ENCODE data around the gene FEM1A. TPM values are rescaled to one million over a fixed set of nuclear protein-coding genes. Genes with fewer than 3 reads are reported as not detected.
A peak's percentile ranks its signal among the peaks of the same experiment; 100 is the strongest.
"Not testable (repeated sequence)": the region's sequence is repeated elsewhere in the genome, so short reads cannot be mapped to it uniquely, and the experiment has no call there.

Gene FEM1A
- total RNA-seq, result 10 to 100 TPM in 2 of 7 donors, 1 to 10 TPM in 5; 7.4 to 11.4 (median 9.1) TPM
- 1 to 10 TPM; 3.6 to 4.4 TPM for polyA plus RNA-seq
- long read RNA-seq, donor 1, full-length matches to known transcripts, result 94 of 94 reads
- long read RNA-seq, donor 1, partial matches to known transcripts, result 0 of 94 reads
- long read RNA-seq, donor 1, other reads (novel, unspliced or antisense), result 0 of 94 reads
- long read RNA-seq, donor 2, full-length matches to known transcripts, result 50 of 164 reads
- long read RNA-seq, donor 2, partial matches to known transcripts, result 68 of 164 reads
- long read RNA-seq, donor 2, other reads (novel, unspliced or antisense), result 46 of 164 reads
- long read RNA-seq, donor 3, full-length matches to known transcripts, result 47 of 47 reads
- long read RNA-seq, donor 3, partial matches to known transcripts, result 0 of 47 reads
- long read RNA-seq, donor 3, other reads (novel, unspliced or antisense), result 0 of 47 reads

DNA sequence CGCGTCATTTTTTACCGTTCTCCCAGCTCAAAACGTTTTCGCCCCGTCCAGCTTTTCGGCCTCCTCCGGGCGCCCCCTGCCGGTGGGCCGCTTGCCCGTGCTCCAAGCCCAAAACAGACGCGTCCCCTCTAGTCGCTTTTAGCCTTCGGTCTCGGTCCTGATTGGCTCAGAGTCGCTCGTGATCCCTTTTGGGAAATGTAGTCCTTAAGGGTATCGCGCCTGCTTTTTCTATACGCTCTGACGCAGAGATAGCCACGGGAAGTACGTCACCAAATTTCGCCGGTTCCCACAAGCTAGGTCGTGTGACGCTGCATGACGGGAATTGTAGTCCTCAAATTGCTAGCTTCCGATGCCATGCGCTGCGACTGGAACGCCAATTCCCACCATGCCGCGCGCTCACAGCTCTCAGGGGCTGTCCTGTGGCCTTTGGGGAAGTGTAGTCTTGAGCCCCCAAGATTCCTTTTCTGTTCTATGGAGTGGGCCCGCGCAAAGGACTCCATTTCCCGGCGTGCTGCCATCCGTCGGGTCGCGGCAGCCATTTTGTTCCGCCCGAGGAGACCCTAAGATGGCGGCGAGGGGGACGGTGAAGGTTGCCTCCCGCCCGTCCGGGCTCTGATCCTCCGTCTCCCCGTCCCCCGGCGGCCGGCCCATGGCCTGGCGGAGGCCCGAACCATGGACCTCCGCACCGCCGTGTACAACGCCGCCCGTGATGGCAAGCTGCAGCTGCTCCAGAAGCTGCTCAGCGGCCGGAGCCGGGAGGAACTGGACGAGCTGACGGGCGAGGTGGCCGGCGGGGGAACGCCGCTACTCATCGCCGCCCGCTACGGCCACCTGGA, at the start of gene FEM1A:
TSS of gene FEM1A (plus strand) at position 552 of the 836 bp plus-strand sequence. CDS start at position 673, 121 bp downstream.
- peak within 1 kb of the TSS; percentile 98 for H3K4me3 ChIP-seq
- no peaks in the 10 kb centered on the region for H3K36me3 ChIP-seq
- DNase-seq, result peak; percentile 98 to 100 (median 99)
- H3K27me3 ChIP-seq, result no peaks in the 10 kb centered on the region
- WGBS, 3 donors, result 0 to 1% (median 1%) methylated on average over 62 to 80 of the region's 80 CpGs
- TF ChIP-seq POLR2A (IDR thresholded peaks at IDR 0.05) (peak; percentile 73), EP300 (IDR thresholded peaks at IDR 0.05) (peak; percentile 99)
- TF ChIP-seq, protein P1, sequence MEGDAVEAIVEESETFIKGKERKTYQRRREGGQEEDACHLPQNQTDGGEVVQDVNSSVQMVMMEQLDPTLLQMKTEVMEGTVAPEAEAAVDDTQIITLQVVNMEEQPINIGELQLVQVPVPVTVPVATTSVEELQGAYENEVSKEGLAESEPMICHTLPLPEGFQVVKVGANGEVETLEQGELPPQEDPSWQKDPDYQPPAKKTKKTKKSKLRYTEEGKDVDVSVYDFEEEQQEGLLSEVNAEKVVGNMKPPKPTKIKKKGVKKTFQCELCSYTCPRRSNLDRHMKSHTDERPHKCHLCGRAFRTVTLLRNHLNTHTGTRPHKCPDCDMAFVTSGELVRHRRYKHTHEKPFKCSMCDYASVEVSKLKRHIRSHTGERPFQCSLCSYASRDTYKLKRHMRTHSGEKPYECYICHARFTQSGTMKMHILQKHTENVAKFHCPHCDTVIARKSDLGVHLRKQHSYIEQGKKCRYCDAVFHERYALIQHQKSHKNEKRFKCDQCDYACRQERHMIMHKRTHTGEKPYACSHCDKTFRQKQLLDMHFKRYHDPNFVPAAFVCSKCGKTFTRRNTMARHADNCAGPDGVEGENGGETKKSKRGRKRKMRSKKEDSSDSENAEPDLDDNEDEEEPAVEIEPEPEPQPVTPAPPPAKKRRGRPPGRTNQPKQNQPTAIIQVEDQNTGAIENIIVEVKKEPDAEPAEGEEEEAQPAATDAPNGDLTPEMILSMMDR (IDR thresholded peaks at IDR 0.05), result peak; percentile 94 to 99 (median 96)
- no peaks in the 10 kb centered on the region for H3K9me3 ChIP-seq
- peak within 1 kb of the TSS; percentile 53 to 65 for H3K27ac ChIP-seq
- intact Hi-C loops (cut with DNase I), result loop anchor here in 2 of 4 donors (5.0 kb wide), 1 partner anchor 59 kb away; no protein-coding TSS in a partner anchor
- peaks cover 2% of the 10 kb centered on the region for H3K4me1 ChIP-seq (ENCODE audit: insufficient read depth)

DNA sequence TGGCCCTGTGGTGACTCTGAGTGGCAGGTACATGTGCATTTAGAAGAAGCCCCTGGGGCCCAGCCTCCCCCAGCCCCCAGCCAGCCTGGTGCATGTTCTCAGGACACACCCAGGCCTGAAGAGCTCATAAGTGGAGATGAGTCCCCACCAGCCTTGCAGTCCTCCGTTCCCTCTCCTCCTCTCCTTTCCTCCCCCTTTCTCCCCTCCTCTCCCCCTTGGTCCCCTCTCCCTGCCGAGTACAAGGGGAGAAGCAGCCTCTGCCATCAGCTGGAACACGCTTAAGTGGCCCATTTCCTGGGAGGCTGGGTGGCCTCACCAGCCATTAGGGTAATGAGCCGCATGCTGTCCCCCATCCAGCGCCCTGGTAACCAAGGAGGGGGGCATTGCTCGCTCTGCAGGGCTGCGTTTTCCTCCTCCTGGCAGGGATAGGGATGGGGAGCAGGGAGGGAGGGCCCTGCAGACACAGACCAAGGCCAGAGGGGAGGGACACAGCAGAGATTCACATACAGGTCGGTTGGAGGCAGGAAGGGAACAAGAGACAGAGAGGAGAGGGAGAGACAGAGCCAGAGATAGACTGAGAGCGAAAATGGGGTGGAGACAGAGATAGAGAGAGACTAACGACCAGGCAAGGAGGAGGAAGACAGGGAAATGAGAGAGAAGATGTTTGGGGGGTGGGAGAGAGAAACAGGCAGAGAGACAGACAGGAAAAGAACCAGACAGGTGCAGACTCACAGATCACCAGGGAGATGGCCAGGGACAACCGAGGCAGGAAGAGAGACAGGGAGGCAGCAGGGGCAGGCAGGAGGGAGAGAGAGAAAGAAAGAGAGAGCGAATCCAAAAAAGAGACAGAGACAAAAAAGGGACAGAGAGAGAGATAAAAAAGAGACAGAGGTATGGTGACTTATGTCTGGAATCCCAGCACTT, 48.5 kb upstream of the FEM1A start:
- H3K27me3 ChIP-seq, result no peaks in the 10 kb centered on the region
- intact Hi-C loops (cut with DNase I), result no loop called here
- H3K27ac ChIP-seq, result no peak overlapping the region
- TF ChIP-seq EP300 (IDR thresholded peaks at IDR 0.05) (no peak), POLR2A (IDR thresholded peaks at IDR 0.05) (no peak)
- TF ChIP-seq, protein P1 (IDR thresholded peaks at IDR 0.05), result no peak
- peaks cover 16% of the 10 kb centered on the region for H3K4me1 ChIP-seq (ENCODE audit: insufficient read depth)
- no peak for DNase-seq
- no peaks in the 10 kb centered on the region for H3K9me3 ChIP-seq
- no peaks in the 10 kb centered on the region for H3K36me3 ChIP-seq
- WGBS, 3 donors, result 24 to 27% (median 27%) methylated on average over 12 of the region's 12 CpGs
- no peak overlapping the region for H3K4me3 ChIP-seq

DNA sequence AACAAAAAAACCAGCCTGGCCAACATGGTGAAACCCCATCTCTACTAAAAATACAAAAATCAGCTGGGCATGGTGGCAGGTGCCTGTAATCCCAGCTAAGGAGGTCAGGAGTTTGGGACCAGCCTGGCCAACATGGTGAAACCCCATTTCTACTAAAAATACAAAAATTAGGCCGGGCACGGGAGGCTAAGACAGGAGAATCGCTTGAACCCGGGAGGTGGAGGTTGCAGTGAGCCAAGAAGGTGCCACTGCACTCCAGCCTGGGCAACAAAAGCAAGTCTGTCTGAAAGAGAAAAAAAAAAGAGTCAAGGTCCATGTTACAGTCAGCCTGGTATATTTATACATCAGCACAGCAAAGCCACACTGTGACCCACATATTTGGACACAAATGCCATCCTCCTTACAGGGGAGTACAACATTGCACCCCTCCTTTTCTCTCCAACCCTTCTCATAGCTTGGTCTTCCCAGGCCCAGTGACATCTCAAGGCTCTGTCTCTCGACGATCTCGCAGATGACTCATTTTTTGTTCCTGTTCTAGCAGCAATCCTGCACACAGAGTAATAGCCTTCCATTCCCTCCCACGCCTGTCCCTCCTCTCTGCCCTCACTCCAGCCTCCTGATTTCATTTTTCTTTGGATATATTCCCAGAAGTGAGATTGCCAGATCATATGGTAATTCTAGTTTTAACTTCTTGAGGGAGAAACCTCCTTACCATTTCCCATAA, 46.9 kb upstream of the FEM1A start:
- Histone ChIP-seq H3K27me3 (no peaks in the 10 kb centered on the region), H3K36me3 (no peaks in the 10 kb centered on the region), H3K4me3 (no peak overlapping the region), H3K27ac (peak overlapping the region in 1 of 2 donors; percentile 6), H3K4me1 (ENCODE audit: insufficient read depth) (peaks cover 17% of the 10 kb centered on the region), H3K9me3 (no peaks in the 10 kb centered on the region)
- peak; percentile 57 to 80 (median 72) for DNase-seq
- WGBS, 3 donors, result 8 to 13% (median 12%) methylated on average over 8 of the region's 8 CpGs
- TF ChIP-seq EP300 (IDR thresholded peaks at IDR 0.05), result no peak
- TF ChIP-seq, protein P1 (IDR thresholded peaks at IDR 0.05), result no peak
- intact Hi-C loops (cut with DNase I), result no loop called here

DNA sequence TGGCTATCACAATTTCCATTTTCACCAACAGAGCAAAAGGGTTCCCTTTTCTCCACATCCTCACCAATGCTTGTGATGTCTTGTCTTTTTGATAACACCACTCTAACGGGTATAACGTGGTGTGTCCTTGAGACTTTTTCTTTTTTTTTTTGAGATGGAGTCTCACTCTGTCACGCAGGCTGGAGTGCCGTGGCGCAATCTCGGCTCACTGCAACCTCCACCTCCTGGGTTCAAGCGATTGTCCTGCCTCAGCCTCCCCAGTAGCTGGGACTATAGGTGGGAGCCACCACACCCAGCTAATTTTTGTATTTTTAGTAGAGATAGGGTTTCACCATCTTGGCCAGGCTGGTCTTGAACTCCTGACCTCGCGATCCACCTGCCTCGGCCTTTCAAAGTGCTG, 46.4 kb upstream of the FEM1A start:
- H3K36me3 ChIP-seq; H3K9me3 ChIP-seq; H3K4me3 ChIP-seq; intact Hi-C loops (cut with DNase I); H3K27me3 ChIP-seq; DNase-seq: not testable (repeated sequence)
- WGBS, 3 donors, result 19 to 32% (median 22%) methylated on average over 10 of the region's 10 CpGs
- Histone ChIP-seq H3K4me1 (ENCODE audit: insufficient read depth) (peaks cover 17% of the 10 kb centered on the region), H3K27ac (peak overlapping the region in 1 of 2 donors; percentile 6)
